HepG2 (cell line): Measurements from ENCODE around the gene SLC39A1. TPM values are rescaled to one million over a fixed set of nuclear protein-coding genes. Genes with fewer than 3 reads are reported as not detected.

Experiments
- AKNA ChIP-seq: sonication (generic); formaldehyde crosslinking; IDR thresholded peaks from 2 replicates; pipeline ENCODE4 v1.4.0; 2020; ENCODE audit warnings: missing genetic modification reagents, borderline replicate concordance
- FOXO1 ChIP-seq: sonication (generic); formaldehyde crosslinking; IDR thresholded peaks from 2 replicates; pipeline ENCODE4 v1.4.0; 2020; ENCODE audit warnings: missing genetic modification reagents
- KAT2B ChIP-seq: fragments of 150-350 bp; IDR thresholded peaks from 2 replicates; pipeline ENCODE4 v1.6.1; 2014; ENCODE audit warnings: low read depth, low read length, borderline replicate concordance
- KLF16 ChIP-seq, 2 experiments: sonication (generic) in 1 of 2; formaldehyde crosslinking in 1 of 2; IDR thresholded peaks; 2 replicates each; pipeline versions ENCODE4 v1.6.1 to v1.8.0; 2016 to 2023; ENCODE audit warnings: missing genetic modification reagents in 2 of 2, missing compliant biosample characterization in 1 of 2
- NPAS2 ChIP-seq: sonication (generic); formaldehyde crosslinking; IDR thresholded peaks from 2 replicates; pipeline ENCODE4 v1.8.0; 2022; ENCODE audit warnings: mild to moderate bottlenecking, missing genetic modification reagents, borderline replicate concordance
- PRDM10 ChIP-seq: sonication (generic); formaldehyde crosslinking; IDR thresholded peaks from 2 replicates; pipeline ENCODE4 v1.4.0; 2020; ENCODE audit warnings: low read depth, missing genetic modification reagents
- XBP1 ChIP-seq: sonication (generic); formaldehyde crosslinking; IDR thresholded peaks from 2 replicates; pipeline ENCODE4 v1.5.0; 2020; ENCODE audit warnings: missing genetic modification reagents
- ZBTB7B ChIP-seq: sonication (generic); formaldehyde crosslinking; IDR thresholded peaks from 2 replicates; pipeline ENCODE4 v1.4.0; 2020; ENCODE audit warnings: missing genetic modification reagents
- ZEB1 ChIP-seq: IDR thresholded peaks from 2 replicates; pipeline ENCODE4 v1.6.1; 2012; ENCODE audit warnings: mild to moderate bottlenecking, low read depth, inconsistent platforms; ENCODE audit not compliant: insufficient replicate concordance
- ZNF101 ChIP-seq: sonication (generic); formaldehyde crosslinking; IDR thresholded peaks from 2 replicates; pipeline ENCODE4 v1.4.0; 2020; ENCODE audit warnings: mild to moderate bottlenecking, low read depth, missing genetic modification reagents, borderline replicate concordance
- polyA plus RNA-seq, 8 experiments: library from polyadenylated mRNA; depleted of rRNA in 3 of 8; stranded (reverse) in 7 of 8; unstranded in 1 of 8; fragments of >200 nt; fragmentation: Illumina TruSeq in 4 of 8; extraction: Trizol in 4 of 8; gene quantifications; 2 replicates each; pipeline versions ENCODE4 v1.2.1 to v1.2.3, GENCODE V29; 2011 to 2016; ENCODE audit warnings: low read depth in 4 of 8, missing spikeins in 1 of 8, mixed read lengths in 1 of 8; ENCODE audit not compliant: insufficient read depth in 1 of 8
- total RNA-seq, 5 experiments: library from RNA; depleted of rRNA; stranded (reverse); fragments of >200 nt; fragmentation: Illumina TruSeq; extraction: Trizol; gene quantifications; 2 replicates each; pipeline ENCODE4 v1.2.3, GENCODE V29; 2016; ENCODE audit warnings: low read depth in 1 of 5
- TF ChIP-seq, protein P1 (sequence below): sonication (generic); formaldehyde crosslinking; IDR thresholded peaks from 2 replicates; pipeline ENCODE4 v1.8.0; 2022; ENCODE audit warnings: missing genetic modification reagents, mild to moderate bottlenecking, borderline replicate concordance
- TF ChIP-seq, protein P2 (sequence below): IDR thresholded peaks from 2 replicates; pipeline ENCODE4 v1.6.1; 2016; ENCODE audit warnings: control low read depth
- TF ChIP-seq, protein P3 (sequence below): sonication (generic); formaldehyde crosslinking; IDR thresholded peaks from 2 replicates; pipeline ENCODE4 v1.4.0; 2020; ENCODE audit warnings: missing genetic modification reagents

Gene SLC39A1
- total and polyA plus RNA-seq, 2 of the 13 experiments (the other 11 are each of a cell fraction or from before 2014, with no cell fraction given) = 71.2 to 78.4 TPM

DNA sequence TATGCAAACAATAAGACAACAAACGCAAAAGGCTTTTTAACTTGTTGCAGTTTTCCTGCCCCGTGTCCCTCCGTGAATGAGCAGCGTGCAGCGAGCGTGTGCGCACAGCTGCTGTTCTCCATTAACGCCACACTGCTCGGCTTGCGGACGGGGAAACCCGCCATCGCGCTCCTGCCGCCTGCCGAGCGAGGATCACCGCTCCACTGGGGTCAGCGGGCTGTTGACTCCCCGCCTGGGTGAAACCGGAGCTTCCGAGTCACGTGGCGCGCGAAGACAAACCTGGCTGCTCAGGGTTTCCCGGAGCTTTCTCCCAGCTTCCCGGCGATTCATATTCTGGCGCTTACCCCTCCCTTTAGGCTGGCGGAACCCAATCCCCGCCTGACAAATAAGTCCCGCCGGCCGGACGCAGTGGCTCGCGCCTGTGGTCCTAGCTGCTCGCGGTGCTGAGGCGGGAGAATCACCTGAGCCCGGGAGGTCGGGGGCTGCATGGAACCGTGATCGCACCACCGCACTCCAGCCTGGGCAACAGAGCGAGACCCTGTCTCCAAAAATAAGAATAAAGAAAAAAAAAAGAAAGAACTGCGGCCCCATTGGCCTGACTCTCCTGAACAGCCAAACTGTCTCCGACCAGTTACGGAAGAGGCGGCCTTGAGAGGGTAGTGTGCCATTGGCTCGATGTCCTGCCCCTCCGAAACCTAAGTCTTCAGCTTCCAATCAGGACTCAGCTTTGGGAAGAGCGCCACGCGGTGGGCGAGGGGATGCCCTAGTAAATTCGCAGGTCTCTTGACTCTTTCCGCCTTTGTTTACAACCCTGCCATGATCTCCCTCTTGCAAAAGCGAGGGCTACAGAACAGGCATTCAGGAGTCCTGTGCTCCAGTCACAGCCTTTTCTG is 4.0 kb upstream of the SLC39A1 start, which contains the start of gene CREB3L4 (continued):
- TF ChIP-seq AKNA (CRISPR knock-in tag) (peak; percentile 12; the same call in 1 of the 2 replicates), XBP1 (CRISPR knock-in tag) (no peak), ZEB1 (peak; percentile 48), ZNF101 (no peak), ZBTB7B (CRISPR knock-in tag) (no peak), NPAS2 (no peak), KLF16 (CRISPR knock-in tag; IDR thresholded peaks at IDR 0.05) (peak in 1 of 2 experiments; percentile 76; a peak in 1 of 4 replicates), FOXO1 (CRISPR knock-in tag) (peak; percentile 87), PRDM10 (CRISPR knock-in tag) (peak; percentile 9; the same call in 1 of the 2 replicates), KAT2B (no peak)
- TF ChIP-seq, protein P1, sequence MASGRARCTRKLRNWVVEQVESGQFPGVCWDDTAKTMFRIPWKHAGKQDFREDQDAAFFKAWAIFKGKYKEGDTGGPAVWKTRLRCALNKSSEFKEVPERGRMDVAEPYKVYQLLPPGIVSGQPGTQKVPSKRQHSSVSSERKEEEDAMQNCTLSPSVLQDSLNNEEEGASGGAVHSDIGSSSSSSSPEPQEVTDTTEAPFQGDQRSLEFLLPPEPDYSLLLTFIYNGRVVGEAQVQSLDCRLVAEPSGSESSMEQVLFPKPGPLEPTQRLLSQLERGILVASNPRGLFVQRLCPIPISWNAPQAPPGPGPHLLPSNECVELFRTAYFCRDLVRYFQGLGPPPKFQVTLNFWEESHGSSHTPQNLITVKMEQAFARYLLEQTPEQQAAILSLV = peak; percentile 83; the same call in 1 of the 2 replicates
- TF ChIP-seq, protein P2, sequence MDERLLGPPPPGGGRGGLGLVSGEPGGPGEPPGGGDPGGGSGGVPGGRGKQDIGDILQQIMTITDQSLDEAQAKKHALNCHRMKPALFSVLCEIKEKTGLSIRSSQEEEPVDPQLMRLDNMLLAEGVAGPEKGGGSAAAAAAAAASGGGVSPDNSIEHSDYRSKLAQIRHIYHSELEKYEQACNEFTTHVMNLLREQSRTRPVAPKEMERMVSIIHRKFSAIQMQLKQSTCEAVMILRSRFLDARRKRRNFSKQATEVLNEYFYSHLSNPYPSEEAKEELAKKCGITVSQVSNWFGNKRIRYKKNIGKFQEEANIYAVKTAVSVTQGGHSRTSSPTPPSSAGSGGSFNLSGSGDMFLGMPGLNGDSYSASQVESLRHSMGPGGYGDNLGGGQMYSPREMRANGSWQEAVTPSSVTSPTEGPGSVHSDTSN (CRISPR knock-in tag) = peak; percentile 95
- TF ChIP-seq, protein P3, sequence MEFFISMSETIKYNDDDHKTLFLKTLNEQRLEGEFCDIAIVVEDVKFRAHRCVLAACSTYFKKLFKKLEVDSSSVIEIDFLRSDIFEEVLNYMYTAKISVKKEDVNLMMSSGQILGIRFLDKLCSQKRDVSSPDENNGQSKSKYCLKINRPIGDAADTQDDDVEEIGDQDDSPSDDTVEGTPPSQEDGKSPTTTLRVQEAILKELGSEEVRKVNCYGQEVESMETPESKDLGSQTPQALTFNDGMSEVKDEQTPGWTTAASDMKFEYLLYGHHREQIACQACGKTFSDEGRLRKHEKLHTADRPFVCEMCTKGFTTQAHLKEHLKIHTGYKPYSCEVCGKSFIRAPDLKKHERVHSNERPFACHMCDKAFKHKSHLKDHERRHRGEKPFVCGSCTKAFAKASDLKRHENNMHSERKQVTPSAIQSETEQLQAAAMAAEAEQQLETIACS = no peak
